Measurements from ENCODE around the gene SPATA13.

GRCh38 chr13:24284889-24285565 is 124.5 kb downstream of the SPATA13 start:
- TF ChIP-seq, protein P1, sequence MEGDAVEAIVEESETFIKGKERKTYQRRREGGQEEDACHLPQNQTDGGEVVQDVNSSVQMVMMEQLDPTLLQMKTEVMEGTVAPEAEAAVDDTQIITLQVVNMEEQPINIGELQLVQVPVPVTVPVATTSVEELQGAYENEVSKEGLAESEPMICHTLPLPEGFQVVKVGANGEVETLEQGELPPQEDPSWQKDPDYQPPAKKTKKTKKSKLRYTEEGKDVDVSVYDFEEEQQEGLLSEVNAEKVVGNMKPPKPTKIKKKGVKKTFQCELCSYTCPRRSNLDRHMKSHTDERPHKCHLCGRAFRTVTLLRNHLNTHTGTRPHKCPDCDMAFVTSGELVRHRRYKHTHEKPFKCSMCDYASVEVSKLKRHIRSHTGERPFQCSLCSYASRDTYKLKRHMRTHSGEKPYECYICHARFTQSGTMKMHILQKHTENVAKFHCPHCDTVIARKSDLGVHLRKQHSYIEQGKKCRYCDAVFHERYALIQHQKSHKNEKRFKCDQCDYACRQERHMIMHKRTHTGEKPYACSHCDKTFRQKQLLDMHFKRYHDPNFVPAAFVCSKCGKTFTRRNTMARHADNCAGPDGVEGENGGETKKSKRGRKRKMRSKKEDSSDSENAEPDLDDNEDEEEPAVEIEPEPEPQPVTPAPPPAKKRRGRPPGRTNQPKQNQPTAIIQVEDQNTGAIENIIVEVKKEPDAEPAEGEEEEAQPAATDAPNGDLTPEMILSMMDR (IDR thresholded peaks at IDR 0.05): no peak
- TF ChIP-seq POLR2A (IDR thresholded peaks at IDR 0.05): no peak
